ENCODE results near the gene HECW1. TPM values are rescaled to one million over a fixed set of nuclear protein-coding genes. Genes with fewer than 3 reads are reported as not detected.

The HECW1 gene
- total RNA-seq, 1 donor from 2014 or later: 0.15 TPM

- H3K27ac Mint-ChIP-seq (ENCODE audit: unreplicated experiment): no peak overlapping the region
- H3K36me3 Mint-ChIP-seq (ENCODE audit: low read depth, unreplicated experiment): no peaks in the 10 kb centered on the region
- H3K4me3 Mint-ChIP-seq (ENCODE audit: unreplicated experiment): no peak overlapping the region
These were observed 425.9 kb downstream of the HECW1 start for GRCh38 chr7:43538404-43538771.

GRCh38 chr7:43540471-43540870 lies 428.0 kb downstream of the HECW1 start:
- no peaks in the 10 kb centered on the region for H3K4me1 Mint-ChIP-seq (ENCODE audit: unreplicated experiment)
- no peak overlapping the region for H3K27ac Mint-ChIP-seq (ENCODE audit: unreplicated experiment)
- no peaks in the 10 kb centered on the region for H3K9me3 Mint-ChIP-seq (ENCODE audit: unreplicated experiment)
- no peaks in the 10 kb centered on the region for H3K36me3 Mint-ChIP-seq (ENCODE audit: low read depth, unreplicated experiment)
- no peaks in the 10 kb centered on the region for H3K27me3 Mint-ChIP-seq (ENCODE audit: unreplicated experiment)
- no peak for DNase-seq (ENCODE audit: low spot score)
- no peak for TF ChIP-seq CTCF (IDR thresholded peaks at IDR 0.05; ENCODE audit: unreplicated experiment)
- H3K4me3 Mint-ChIP-seq (ENCODE audit: unreplicated experiment): no peak overlapping the region

More at GRCh38 chr7:43538404-43538771, 425.9 kb downstream of the HECW1 start:
- no peak for DNase-seq (ENCODE audit: low spot score)
- no peak for TF ChIP-seq CTCF (IDR thresholded peaks at IDR 0.05; ENCODE audit: unreplicated experiment)
- Mint-ChIP-seq H3K9me3 (ENCODE audit: unreplicated experiment) (no peaks in the 10 kb centered on the region), H3K4me1 (ENCODE audit: unreplicated experiment) (no peaks in the 10 kb centered on the region), H3K27me3 (ENCODE audit: unreplicated experiment) (no peaks in the 10 kb centered on the region)

- H3K27me3 Mint-ChIP-seq (ENCODE audit: unreplicated experiment): peaks cover 2% of the 10 kb centered on the region
- H3K4me1 Mint-ChIP-seq (ENCODE audit: unreplicated experiment): no peaks in the 10 kb centered on the region
- no peaks in the 10 kb centered on the region for H3K36me3 Mint-ChIP-seq (ENCODE audit: low read depth, unreplicated experiment)
- H3K9me3 Mint-ChIP-seq (ENCODE audit: unreplicated experiment): no peaks in the 10 kb centered on the region
- H3K27ac Mint-ChIP-seq (ENCODE audit: unreplicated experiment): no peak overlapping the region
- H3K4me3 Mint-ChIP-seq (ENCODE audit: unreplicated experiment): no peak overlapping the region
- TF ChIP-seq CTCF (IDR thresholded peaks at IDR 0.05; ENCODE audit: unreplicated experiment): no peak
- DNase-seq (ENCODE audit: low spot score): no peak
These were observed 430.3 kb downstream of the HECW1 start for GRCh38 chr7:43542716-43543115.

- no peaks in the 10 kb centered on the region for H3K36me3 Mint-ChIP-seq (ENCODE audit: low read depth, unreplicated experiment)
- H3K4me1 Mint-ChIP-seq (ENCODE audit: unreplicated experiment): peaks cover 4% of the 10 kb centered on the region
- H3K27ac Mint-ChIP-seq (ENCODE audit: unreplicated experiment): no peak overlapping the region
- no peak for TF ChIP-seq CTCF (IDR thresholded peaks at IDR 0.05; ENCODE audit: unreplicated experiment)
- no peaks in the 10 kb centered on the region for H3K9me3 Mint-ChIP-seq (ENCODE audit: unreplicated experiment)
- no peak for DNase-seq (ENCODE audit: low spot score)
- peaks cover 2% of the 10 kb centered on the region for H3K27me3 Mint-ChIP-seq (ENCODE audit: unreplicated experiment)
- no peak overlapping the region for H3K4me3 Mint-ChIP-seq (ENCODE audit: unreplicated experiment)
These were observed 433.8 kb downstream of the HECW1 start for GRCh38 chr7:43546231-43546630.

GRCh38 chr7:43550427-43550826 lies 438.0 kb downstream of the HECW1 start:
- no peak for TF ChIP-seq CTCF (IDR thresholded peaks at IDR 0.05; ENCODE audit: unreplicated experiment)
- DNase-seq (ENCODE audit: low spot score): no peak
- Mint-ChIP-seq H3K4me3 (ENCODE audit: unreplicated experiment) (no peak overlapping the region), H3K9me3 (ENCODE audit: unreplicated experiment) (no peaks in the 10 kb centered on the region), H3K27me3 (ENCODE audit: unreplicated experiment) (peaks cover 2% of the 10 kb centered on the region), H3K4me1 (ENCODE audit: unreplicated experiment) (peaks cover 30% of the 10 kb centered on the region), H3K27ac (ENCODE audit: unreplicated experiment) (no peak overlapping the region), H3K36me3 (ENCODE audit: low read depth, unreplicated experiment) (no peaks in the 10 kb centered on the region)
